Gastroesophageal sphincter (tissue), 4 donors: Measurements from ENCODE around the gene ZDHHC20. TPM values are rescaled to one million over a fixed set of nuclear protein-coding genes. Genes with fewer than 3 reads are reported as not detected.

ENCODE experiments used
- ATAC-seq: fragments of 150-250 bp; one replicate; pipeline ENCODE4 v1.9.1; 2016; ENCODE audit warnings: mild to moderate bottlenecking, moderate library complexity
- H3K27ac ChIP-seq, 4 donors: fragments of 200-600 bp; sonication (generic) in 3 of 4; 1 replicate in 3 of 4; 2 replicates in 1 of 4; pipeline ENCODE4 v1.5.1; 2016 to 2019
- H3K27me3 ChIP-seq: fragments of 200-600 bp; sonication (generic); one replicate; pipeline ENCODE4 v1.5.1; 2019
- H3K36me3 ChIP-seq, 2 donors: fragments of 200-600 bp; sonication (generic); one replicate each; pipeline ENCODE4 v1.5.1; 2019; ENCODE audit warnings: control low read depth in 1 of 2
- H3K4me1 ChIP-seq, 3 donors: fragments of 200-600 bp; sonication (generic); 1 replicate in 2 of 3; 2 replicates in 1 of 3; pipeline ENCODE4 v1.5.1; 2016 to 2019; ENCODE audit warnings: control low read depth in 2 of 3
- H3K4me3 ChIP-seq, 2 donors: fragments of 200-600 bp; sonication (generic); one replicate each; pipeline ENCODE4 v1.5.1; 2019; ENCODE audit warnings: mild to moderate bottlenecking in 1 of 2, moderate library complexity in 1 of 2
- H3K9me3 ChIP-seq, 3 donors: fragments of 200-600 bp; sonication (generic); one replicate each; pipeline ENCODE4 v1.5.1; 2017 to 2019; ENCODE audit warnings: control low read depth in 2 of 3
- EP300 ChIP-seq: sonication (generic); formaldehyde crosslinking; IDR thresholded peaks from one replicate; pipeline ENCODE4 v1.6.1; 2017; ENCODE audit warnings: antibody characterized with exemption, mild to moderate bottlenecking
- POLR2A ChIP-seq, 2 donors: fragments of 450-650 bp; IDR thresholded peaks; one replicate each; pipeline ENCODE4 v1.6.1; 2017; ENCODE audit warnings: antibody characterized with exemption in 2 of 2, mild to moderate bottlenecking in 2 of 2, moderate library complexity in 1 of 2
- POLR2AphosphoS5 ChIP-seq: sonication (generic); formaldehyde crosslinking; IDR thresholded peaks from one replicate; pipeline ENCODE4 v1.6.1; 2017; ENCODE audit warnings: antibody characterized with exemption
- WGBS, 2 donors: methylation state at CpG; one replicate each; pipeline ENCODE4 v1.1.5; 2018; ENCODE audit warnings: low coverage in 1 of 2; 5-methylcytosine and 5-hydroxymethylcytosine counted together
- total RNA-seq, 4 donors: library from RNA; depleted of rRNA; stranded (reverse); fragments of >200 nt; gene quantifications; one replicate each; pipeline ENCODE4 v1.1.0, GENCODE V29; 2016
- TF ChIP-seq, protein P1 (sequence below), 4 experiments: fragments of 200-600 bp in 2 of 4; fragments of 450-650 bp in 2 of 4; sonication (generic) in 1 of 4; IDR thresholded peaks; one replicate each; pipeline ENCODE4 v1.5.1; 2017 to 2019; ENCODE audit warnings: antibody characterized with exemption in 4 of 4, mild to moderate bottlenecking in 2 of 4, moderate library complexity in 2 of 4

The ZDHHC20 gene
- total RNA-seq, 4 donors from 2014 or later, result 42.8 to 67.1 (median 58.3) TPM

DNA sequence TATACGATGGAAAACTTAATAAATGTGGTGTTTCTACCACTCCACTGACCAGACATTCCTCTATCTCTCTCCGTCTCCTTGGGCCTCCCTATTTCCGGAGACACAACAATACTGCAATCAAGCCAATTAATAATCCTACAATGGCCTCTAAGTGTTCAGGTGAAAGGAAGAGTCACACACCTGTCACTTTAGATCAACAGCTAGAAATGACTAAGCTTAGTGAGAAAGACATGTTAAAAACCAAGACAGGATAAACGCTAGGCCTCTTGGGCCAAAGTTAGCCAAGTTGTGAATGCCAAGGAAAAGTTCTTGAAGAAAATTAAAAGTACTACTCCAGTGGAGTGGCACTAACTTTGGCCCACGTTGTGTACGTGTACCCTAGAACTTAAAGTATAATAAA is 22.5 kb downstream of the ZDHHC20 start:
- peaks cover 0 to 14% (median 9%) of the 10 kb centered on the region in 3 donors for H3K4me1 ChIP-seq
- no peaks in the 10 kb centered on the region for H3K27me3 ChIP-seq
- ATAC-seq, result no peak
- peak overlapping the region; percentile 38 to 63 (median 51) for H3K27ac ChIP-seq
- 92 to 94% methylated on average over 6 of the region's 6 CpGs for WGBS, 2 donors
- H3K9me3 ChIP-seq, result peaks cover 0 to 17% (median 0%) of the 10 kb centered on the region in 3 donors
- TF ChIP-seq EP300 (no peak), POLR2AphosphoS5 (no peak), POLR2A (IDR thresholded peaks at IDR 0.05) (no peak)
- TF ChIP-seq, protein P1, sequence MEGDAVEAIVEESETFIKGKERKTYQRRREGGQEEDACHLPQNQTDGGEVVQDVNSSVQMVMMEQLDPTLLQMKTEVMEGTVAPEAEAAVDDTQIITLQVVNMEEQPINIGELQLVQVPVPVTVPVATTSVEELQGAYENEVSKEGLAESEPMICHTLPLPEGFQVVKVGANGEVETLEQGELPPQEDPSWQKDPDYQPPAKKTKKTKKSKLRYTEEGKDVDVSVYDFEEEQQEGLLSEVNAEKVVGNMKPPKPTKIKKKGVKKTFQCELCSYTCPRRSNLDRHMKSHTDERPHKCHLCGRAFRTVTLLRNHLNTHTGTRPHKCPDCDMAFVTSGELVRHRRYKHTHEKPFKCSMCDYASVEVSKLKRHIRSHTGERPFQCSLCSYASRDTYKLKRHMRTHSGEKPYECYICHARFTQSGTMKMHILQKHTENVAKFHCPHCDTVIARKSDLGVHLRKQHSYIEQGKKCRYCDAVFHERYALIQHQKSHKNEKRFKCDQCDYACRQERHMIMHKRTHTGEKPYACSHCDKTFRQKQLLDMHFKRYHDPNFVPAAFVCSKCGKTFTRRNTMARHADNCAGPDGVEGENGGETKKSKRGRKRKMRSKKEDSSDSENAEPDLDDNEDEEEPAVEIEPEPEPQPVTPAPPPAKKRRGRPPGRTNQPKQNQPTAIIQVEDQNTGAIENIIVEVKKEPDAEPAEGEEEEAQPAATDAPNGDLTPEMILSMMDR (IDR thresholded peaks at IDR 0.05), result no peak
- no peak overlapping the region for H3K4me3 ChIP-seq
- no peaks in the 10 kb centered on the region for H3K36me3 ChIP-seq

DNA sequence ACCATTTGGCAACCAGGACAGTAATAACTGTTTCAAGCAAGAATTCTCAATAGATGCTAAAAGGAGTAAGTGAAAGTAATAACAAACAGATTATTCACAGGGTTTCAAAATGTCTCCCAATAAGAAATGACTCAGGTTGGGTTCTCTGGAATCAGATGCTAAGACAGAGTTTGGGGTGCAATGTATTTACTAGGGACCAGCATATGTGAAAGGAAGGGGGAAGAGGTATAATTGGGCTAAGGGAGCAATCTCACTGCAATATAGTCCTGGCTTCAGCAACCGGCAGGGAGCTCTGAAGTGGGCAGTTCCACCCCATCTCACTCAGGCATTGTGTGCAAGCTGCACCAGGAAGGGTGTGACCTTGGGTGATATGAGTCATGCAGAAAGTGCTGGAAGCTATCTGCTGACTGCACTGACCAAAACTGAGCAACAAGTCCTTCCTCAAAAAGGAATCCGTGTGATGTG is 23.4 kb downstream of the ZDHHC20 start:
- Histone ChIP-seq H3K36me3 (no peaks in the 10 kb centered on the region), H3K27me3 (no peaks in the 10 kb centered on the region), H3K27ac (peak overlapping the region in 3 of 4 donors; percentile 38 to 52 (median 45)), H3K4me3 (no peak overlapping the region), H3K4me1 (peaks cover 0 to 14% (median 9%) of the 10 kb centered on the region in 3 donors), H3K9me3 (peaks cover 0 to 17% (median 0%) of the 10 kb centered on the region in 3 donors)
- TF ChIP-seq, protein P1 (IDR thresholded peaks at IDR 0.05), result no peak
- no peak for TF ChIP-seq POLR2AphosphoS5
- no peak for TF ChIP-seq POLR2A (IDR thresholded peaks at IDR 0.05)
- TF ChIP-seq EP300, result no peak
- 32 to 53% methylated on average over 2 of the region's 2 CpGs for WGBS, 2 donors
- ATAC-seq, result peak; percentile 79

DNA sequence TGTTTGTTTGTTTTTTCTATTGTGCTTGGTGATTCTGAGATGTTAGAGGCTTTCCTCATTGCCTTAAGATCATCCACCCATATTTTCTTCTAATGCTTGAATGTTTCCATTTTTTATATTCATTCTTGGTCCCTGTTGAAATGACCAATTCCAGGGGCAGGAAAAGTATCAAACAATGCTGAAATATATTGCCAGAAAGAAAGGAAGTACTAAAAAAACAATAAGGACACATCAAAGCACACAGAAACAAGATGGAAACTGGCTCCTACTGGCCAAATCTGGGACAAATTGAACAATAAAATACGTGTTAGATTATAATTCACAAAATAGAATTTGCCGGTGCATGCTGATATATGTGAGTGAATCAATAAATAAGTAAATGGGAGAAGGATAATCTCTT is 23.9 kb downstream of the ZDHHC20 start:
- Histone ChIP-seq H3K27me3 (no peaks in the 10 kb centered on the region), H3K27ac (peak overlapping the region in 3 of 4 donors; percentile 38 to 52 (median 45)), H3K36me3 (no peaks in the 10 kb centered on the region), H3K9me3 (peaks cover 0 to 18% (median 0%) of the 10 kb centered on the region in 3 donors), H3K4me3 (no peak overlapping the region), H3K4me1 (peaks cover 0 to 14% (median 9%) of the 10 kb centered on the region in 3 donors)
- 75 to 100% methylated on average over 2 of the region's 2 CpGs for WGBS, 2 donors
- ATAC-seq, result no peak
- no peak for TF ChIP-seq POLR2AphosphoS5
- TF ChIP-seq EP300, result no peak
- TF ChIP-seq, protein P1 (IDR thresholded peaks at IDR 0.05), result no peak
- no peak for TF ChIP-seq POLR2A (IDR thresholded peaks at IDR 0.05)

DNA sequence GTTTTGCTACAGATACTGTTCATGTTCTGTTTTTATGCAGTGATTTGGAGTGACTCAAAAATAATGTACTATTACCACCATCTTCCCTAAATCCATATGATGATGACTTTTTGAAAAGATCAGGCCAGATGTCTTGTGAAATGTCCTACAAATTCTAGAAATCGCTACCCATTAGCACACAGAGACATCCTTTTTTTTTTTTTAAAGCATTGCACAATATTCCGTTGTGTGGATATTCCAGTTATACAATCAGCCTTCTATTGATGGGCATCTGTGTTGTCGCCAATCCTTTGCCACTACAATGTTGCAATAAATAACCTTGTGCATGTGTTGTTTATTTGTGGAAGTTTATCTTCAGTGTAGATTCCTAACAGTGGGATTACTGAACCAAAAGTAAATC is 24.5 kb downstream of the ZDHHC20 start:
- 73 to 89% methylated on average over 3 of the region's 3 CpGs for WGBS, 2 donors
- H3K27ac ChIP-seq, result no peak overlapping the region
- H3K4me3 ChIP-seq, result no peak overlapping the region
- TF ChIP-seq POLR2A (IDR thresholded peaks at IDR 0.05) (no peak), POLR2AphosphoS5 (no peak), EP300 (no peak)
- TF ChIP-seq, protein P1 (IDR thresholded peaks at IDR 0.05), result no peak
- no peaks in the 10 kb centered on the region for H3K27me3 ChIP-seq
- no peak for ATAC-seq
- no peaks in the 10 kb centered on the region for H3K36me3 ChIP-seq
- H3K9me3 ChIP-seq, result peaks cover 0 to 23% (median 0%) of the 10 kb centered on the region in 3 donors
- peaks cover 0 to 14% (median 9%) of the 10 kb centered on the region in 3 donors for H3K4me1 ChIP-seq

DNA sequence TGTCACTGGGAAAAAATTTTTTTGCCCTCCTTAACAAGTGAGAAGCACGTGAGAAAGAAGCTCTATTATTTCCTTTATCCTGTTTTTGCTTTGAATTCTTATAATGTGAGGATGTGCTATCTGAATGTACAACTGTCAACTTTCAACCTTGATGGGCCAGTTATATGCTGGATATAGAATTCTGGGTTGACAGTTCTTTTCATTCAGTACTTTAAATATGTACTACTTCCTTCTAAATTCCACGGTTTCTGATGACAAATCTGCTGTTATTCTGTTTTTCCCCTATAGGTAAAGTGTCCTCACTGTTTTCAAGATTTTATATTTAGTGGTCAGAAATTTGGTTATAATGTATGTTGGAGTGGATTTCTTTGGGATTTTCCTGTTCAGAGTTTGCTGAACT is 29.9 kb downstream of the ZDHHC20 start:
- Histone ChIP-seq H3K9me3 (peaks cover 0 to 19% (median 0%) of the 10 kb centered on the region in 3 donors), H3K27me3 (no peaks in the 10 kb centered on the region), H3K36me3 (no peaks in the 10 kb centered on the region), H3K4me1 (no peaks in the 10 kb centered on the region), H3K27ac (no peak overlapping the region), H3K4me3 (no peak overlapping the region)
- TF ChIP-seq POLR2A (IDR thresholded peaks at IDR 0.05) (no peak), EP300 (no peak), POLR2AphosphoS5 (no peak)
- TF ChIP-seq, protein P1 (IDR thresholded peaks at IDR 0.05), result no peak
- WGBS, 2 donors, result 95% methylated on average over 2 of the region's 2 CpGs
- ATAC-seq, result no peak
